HUES64 (cell line): ENCODE measurements around the gene MTHFD2.

ENCODE experiments used
- H3K27ac ChIP-seq: 2 replicates; pipeline ENCODE4 v1.7.0; 2013; ENCODE audit warnings: low read depth, low read length, inconsistent platforms
- H3K27me3 ChIP-seq: 2 replicates; pipeline ENCODE4 v1.6.1; 2013; ENCODE audit warnings: mild to moderate bottlenecking, low read length; ENCODE audit not compliant: insufficient read depth
- H3K36me3 ChIP-seq: 2 replicates; pipeline ENCODE4 v1.6.1; 2013; ENCODE audit warnings: mild to moderate bottlenecking, low read length; ENCODE audit not compliant: insufficient read depth
- H3K4me1 ChIP-seq: 2 replicates; pipeline ENCODE4 v1.6.1; 2013; ENCODE audit warnings: mild to moderate bottlenecking, low read length, moderate library complexity; ENCODE audit not compliant: insufficient read depth
- H3K4me3 ChIP-seq: 2 replicates; pipeline ENCODE4 v1.5.1; 2013; ENCODE audit warnings: mild to moderate bottlenecking, low read length, moderate library complexity
- H3K9ac ChIP-seq: 2 replicates; pipeline ENCODE4 v1.6.1; 2013; ENCODE audit warnings: mild to moderate bottlenecking, low read depth, low read length
- H3K9me3 ChIP-seq: 2 replicates; pipeline ENCODE4 v1.6.1; 2013; ENCODE audit warnings: low read depth, low read length; ENCODE audit not compliant: insufficient read depth
- WGBS: fragments of 150-250, 120-280 bp; methylation state at CpG from one replicate; pipeline ENCODE4 v1.1.7; 2013; ENCODE audit warnings: missing lambda C conversion rate; 5-methylcytosine and 5-hydroxymethylcytosine counted together

MTHFD2 gene

DNA sequence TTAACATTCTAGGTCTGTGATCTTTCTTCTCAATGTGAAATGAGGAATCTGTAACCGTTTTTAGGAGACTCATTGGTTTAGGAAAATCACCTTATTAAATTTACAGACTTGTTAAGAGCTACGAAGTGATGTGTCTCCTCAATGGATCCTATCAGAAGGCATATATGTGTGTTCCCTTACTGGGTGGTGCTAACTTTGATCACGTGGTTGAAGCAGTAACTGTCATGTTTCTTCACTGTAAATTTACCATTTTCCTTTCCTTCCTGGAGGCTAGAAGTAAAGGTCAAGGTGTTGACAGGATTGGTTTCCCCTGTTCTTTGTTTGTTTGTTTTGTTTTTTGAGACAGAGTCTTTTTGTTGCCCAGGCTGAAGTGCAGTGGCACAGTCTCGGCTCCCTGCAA is 1.4 kb upstream of the MTHFD2 start:
- Histone ChIP-seq H3K9me3 (no peaks in the 10 kb centered on the region), H3K27ac (no peak overlapping the region), H3K27me3 (peaks cover 3% of the 10 kb centered on the region; the same call in 1 of the 2 replicates), H3K4me3 (no peak overlapping the region), H3K9ac (no peak overlapping the region), H3K36me3 (peaks cover 15% of the 10 kb centered on the region), H3K4me1 (peaks cover 15% of the 10 kb centered on the region)
- WGBS = 93% methylated on average over 3 of the region's 4 CpGs

DNA sequence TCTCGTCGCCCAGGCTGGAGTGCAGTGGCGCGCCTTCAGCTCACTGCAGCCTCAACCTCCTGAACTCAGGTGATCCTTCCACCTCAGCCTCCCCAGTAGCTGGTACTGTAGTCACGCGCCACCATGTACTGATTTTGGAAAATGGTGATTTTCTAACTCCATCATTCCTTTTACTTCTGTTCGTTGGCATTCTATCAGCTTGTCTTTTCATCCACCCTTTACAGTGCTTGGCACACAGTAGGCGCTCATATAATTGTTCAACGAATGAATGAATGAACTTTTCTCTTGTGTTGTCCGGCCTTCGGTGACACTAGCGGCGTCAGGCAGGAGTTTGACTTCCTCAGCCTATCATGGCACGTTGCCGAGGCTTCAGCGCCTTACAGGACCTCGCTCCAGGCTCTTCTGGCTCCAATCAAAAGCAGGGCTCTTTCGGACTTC is 373 bp upstream of the MTHFD2 start:
- no peaks in the 10 kb centered on the region for H3K9me3 ChIP-seq
- H3K36me3 ChIP-seq = peaks cover 23% of the 10 kb centered on the region
- H3K4me3 ChIP-seq = peak overlapping the region; percentile 75
- peaks cover 11% of the 10 kb centered on the region for H3K4me1 ChIP-seq
- peak overlapping the region; percentile 10; the same call in 1 of the 2 replicates for H3K27ac ChIP-seq
- H3K27me3 ChIP-seq = peaks cover 3% of the 10 kb centered on the region; the same call in 1 of the 2 replicates
- H3K9ac ChIP-seq = no peak overlapping the region
- WGBS = 34% methylated on average over 18 of the region's 18 CpGs

DNA sequence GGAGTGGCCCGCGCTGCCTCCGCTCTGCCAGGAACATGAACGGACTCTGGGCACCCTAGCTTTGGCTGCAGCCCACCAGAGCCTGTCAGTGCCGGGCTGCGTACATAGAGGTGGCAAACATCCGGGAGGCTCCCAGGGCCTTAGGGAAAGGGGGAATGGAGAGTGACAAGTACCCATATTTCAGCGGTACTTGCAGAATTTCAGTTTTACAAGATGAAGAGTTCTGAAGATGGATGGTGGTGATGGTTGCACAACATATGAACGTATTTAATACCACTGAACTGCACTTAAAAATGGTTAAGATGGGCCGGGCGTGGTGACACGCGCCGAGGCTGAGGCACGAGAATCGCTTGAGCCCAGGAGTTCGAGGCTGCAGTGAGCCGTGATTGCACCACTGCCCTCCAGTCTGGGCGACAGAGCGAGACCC is 873 bp downstream of the MTHFD2 start:
- under 1% methylated on average over 18 of the region's 20 CpGs for WGBS
- Histone ChIP-seq H3K27me3 (peaks cover 3% of the 10 kb centered on the region; the same call in 1 of the 2 replicates), H3K9ac (peak overlapping the region; percentile 99), H3K36me3 (peaks cover 34% of the 10 kb centered on the region), H3K4me1 (peaks cover 14% of the 10 kb centered on the region), H3K9me3 (no peaks in the 10 kb centered on the region), H3K4me3 (peak overlapping the region; percentile 75), H3K27ac (peak overlapping the region; percentile 99; the same call in 1 of the 2 replicates)

DNA sequence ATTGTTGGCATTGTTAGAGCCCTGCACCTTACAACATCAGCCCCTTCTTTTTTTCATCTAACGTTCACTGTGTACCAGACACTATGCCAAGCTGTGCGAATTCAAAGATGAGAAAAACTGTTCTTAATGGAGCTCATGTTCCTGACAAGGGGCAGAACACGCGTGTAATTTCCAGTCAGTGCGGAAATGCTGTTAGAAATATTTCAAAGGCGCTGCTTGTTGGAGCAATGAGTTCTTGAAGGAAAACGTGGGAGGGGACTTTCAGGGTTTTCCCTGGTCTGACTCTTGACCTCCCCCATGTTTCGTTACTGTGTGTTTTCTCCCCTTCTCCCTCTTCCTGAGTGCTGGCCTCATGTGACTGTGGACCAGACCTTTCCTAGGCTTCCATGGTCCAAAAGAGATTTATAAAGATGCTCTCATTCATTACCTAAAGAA is 1.5 kb downstream of the MTHFD2 start:
- 11% methylated on average over 8 of the region's 8 CpGs for WGBS
- H3K9me3 ChIP-seq = no peaks in the 10 kb centered on the region
- peak overlapping the region; percentile 16; the same call in 1 of the 2 replicates for H3K27ac ChIP-seq
- H3K27me3 ChIP-seq = peaks cover 3% of the 10 kb centered on the region; the same call in 1 of the 2 replicates
- peaks cover 19% of the 10 kb centered on the region for H3K4me1 ChIP-seq
- H3K9ac ChIP-seq = peak overlapping the region; percentile 99
- peak overlapping the region; percentile 75 for H3K4me3 ChIP-seq
- peaks cover 39% of the 10 kb centered on the region for H3K36me3 ChIP-seq

DNA sequence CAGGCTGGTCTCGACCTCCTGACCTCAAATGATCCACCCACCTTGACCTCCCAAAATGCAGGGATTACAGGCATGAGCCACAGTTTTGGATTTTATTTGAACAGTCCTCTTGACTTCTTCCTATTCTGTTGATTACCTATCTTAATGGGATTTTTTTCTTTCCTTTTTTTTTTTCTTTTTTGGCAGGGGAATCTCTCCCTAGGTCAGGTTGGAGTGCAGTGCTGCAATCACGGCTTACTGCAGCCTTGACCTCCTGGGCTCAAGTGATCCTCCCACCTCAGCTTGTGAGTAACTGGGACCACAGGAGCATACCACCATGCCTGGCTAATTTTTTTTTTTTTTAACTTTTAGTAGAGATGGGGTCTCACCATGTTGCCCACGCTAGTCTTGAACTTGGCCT is 2.8 kb downstream of the MTHFD2 start:
- no peak overlapping the region for H3K9ac ChIP-seq
- peak overlapping the region; percentile 14; the same call in 1 of the 2 replicates for H3K4me3 ChIP-seq
- no peaks in the 10 kb centered on the region for H3K9me3 ChIP-seq
- no peak overlapping the region for H3K27ac ChIP-seq
- WGBS = 88% methylated on average over 3 of the region's 3 CpGs
- H3K27me3 ChIP-seq = peaks cover 3% of the 10 kb centered on the region; the same call in 1 of the 2 replicates
- peaks cover 24% of the 10 kb centered on the region for H3K4me1 ChIP-seq
- peaks cover 52% of the 10 kb centered on the region for H3K36me3 ChIP-seq

DNA sequence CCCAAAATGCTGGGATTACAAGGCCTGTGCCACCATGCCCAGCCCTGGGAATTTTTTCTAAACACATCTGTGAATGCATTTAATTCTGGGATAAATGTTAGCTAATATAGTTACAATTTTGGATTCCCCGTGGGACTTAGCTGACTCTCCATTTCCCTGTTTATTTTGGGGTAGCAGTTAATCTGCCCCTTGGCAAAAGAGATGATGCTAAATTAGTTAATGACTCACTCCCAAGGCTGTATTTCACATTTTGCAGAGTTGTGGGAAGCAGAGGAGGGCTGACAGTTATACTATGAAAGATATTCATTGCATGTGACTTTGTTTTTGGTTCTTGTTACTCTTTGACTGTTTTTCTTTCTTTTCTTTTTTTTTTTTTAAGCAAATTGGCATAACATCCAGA is 3.2 kb downstream of the MTHFD2 start:
- no peaks in the 10 kb centered on the region for H3K9me3 ChIP-seq
- peaks cover 3% of the 10 kb centered on the region; the same call in 1 of the 2 replicates for H3K27me3 ChIP-seq
- H3K9ac ChIP-seq = no peak overlapping the region
- WGBS = 85% methylated on average over 1 of the region's 1 CpG
- H3K4me1 ChIP-seq = peaks cover 26% of the 10 kb centered on the region
- peak overlapping the region; percentile 14; the same call in 1 of the 2 replicates for H3K4me3 ChIP-seq
- H3K27ac ChIP-seq = no peak overlapping the region
- H3K36me3 ChIP-seq = peaks cover 56% of the 10 kb centered on the region

DNA sequence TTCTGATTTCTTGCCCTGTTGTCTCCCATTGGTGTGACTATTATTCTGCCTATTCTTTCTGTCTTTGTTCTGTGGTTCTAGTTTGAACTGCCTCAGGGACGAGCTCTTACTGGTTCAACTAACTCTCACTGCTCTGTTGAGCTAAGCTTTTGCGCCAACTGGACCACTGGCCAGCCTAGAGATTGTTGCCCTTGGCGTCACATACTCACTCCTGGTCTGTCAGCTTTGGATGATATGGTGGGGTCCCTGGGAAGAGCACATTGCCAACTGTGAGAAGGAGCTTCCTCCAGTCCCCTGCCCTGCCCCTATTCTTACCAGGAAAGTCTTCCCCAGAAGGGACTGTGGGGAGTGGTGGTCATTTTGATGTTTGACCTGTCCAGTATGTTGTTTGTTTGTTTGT is 6.0 kb downstream of the MTHFD2 start:
- no peak overlapping the region for H3K4me3 ChIP-seq
- H3K36me3 ChIP-seq = peaks cover 81% of the 10 kb centered on the region
- peaks cover 26% of the 10 kb centered on the region for H3K4me1 ChIP-seq
- no peak overlapping the region for H3K27ac ChIP-seq
- 94% methylated on average over 3 of the region's 3 CpGs for WGBS
- no peak overlapping the region for H3K9ac ChIP-seq
- no peaks in the 10 kb centered on the region for H3K9me3 ChIP-seq
- H3K27me3 ChIP-seq = no peaks in the 10 kb centered on the region

DNA sequence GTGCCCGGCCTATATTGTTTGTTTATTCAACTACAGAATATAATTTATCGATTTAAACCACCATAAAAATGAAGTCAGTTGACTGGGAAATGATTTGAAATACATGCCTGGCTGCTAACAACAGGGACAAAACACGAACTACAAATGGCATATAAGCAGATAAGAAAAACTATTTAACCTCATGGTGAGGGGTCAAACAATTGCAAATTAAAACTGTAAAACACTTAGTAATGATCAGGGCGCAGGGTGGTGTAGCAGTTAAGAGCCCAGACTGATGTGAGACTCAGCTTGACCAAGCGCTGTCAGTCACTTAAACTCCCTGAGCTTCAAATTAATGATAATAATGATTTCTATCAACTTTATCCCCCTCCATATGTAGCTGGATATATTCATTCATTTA is 6.7 kb downstream of the MTHFD2 start:
- 71% methylated on average over 3 of the region's 5 CpGs for WGBS
- no peak overlapping the region for H3K9ac ChIP-seq

DNA sequence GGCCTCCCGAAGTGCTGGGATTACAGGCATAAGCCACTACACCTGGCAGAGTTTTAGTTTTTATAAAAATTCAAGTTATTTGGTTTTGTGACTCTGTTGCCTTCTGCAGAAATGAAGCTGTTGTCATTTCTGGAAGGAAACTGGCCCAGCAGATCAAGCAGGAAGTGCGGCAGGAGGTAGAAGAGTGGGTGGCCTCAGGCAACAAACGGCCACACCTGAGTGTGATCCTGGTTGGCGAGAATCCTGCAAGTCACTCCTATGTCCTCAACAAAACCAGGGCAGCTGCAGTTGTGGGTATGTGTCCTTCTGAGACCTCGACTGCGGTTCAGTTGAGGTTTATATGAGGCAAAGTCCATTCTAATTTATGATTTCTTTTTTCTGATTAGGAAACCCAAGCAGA is 7.2 kb downstream of the MTHFD2 start:
- WGBS = 89% methylated on average over 6 of the region's 6 CpGs
- H3K4me1 ChIP-seq = peaks cover 18% of the 10 kb centered on the region
- H3K36me3 ChIP-seq = peaks cover 88% of the 10 kb centered on the region
- no peaks in the 10 kb centered on the region for H3K9me3 ChIP-seq
- no peak overlapping the region for H3K9ac ChIP-seq
- H3K4me3 ChIP-seq = no peak overlapping the region
- H3K27me3 ChIP-seq = no peaks in the 10 kb centered on the region
- H3K27ac ChIP-seq = no peak overlapping the region; the same call in 1 of the 2 replicates

More for the DNA sequence above, 6.7 kb downstream of the MTHFD2 start:
- peaks cover 87% of the 10 kb centered on the region for H3K36me3 ChIP-seq
- H3K27me3 ChIP-seq = no peaks in the 10 kb centered on the region
- H3K4me1 ChIP-seq = peaks cover 23% of the 10 kb centered on the region
- H3K27ac ChIP-seq = no peak overlapping the region
- H3K9me3 ChIP-seq = no peaks in the 10 kb centered on the region
- no peak overlapping the region for H3K4me3 ChIP-seq

DNA sequence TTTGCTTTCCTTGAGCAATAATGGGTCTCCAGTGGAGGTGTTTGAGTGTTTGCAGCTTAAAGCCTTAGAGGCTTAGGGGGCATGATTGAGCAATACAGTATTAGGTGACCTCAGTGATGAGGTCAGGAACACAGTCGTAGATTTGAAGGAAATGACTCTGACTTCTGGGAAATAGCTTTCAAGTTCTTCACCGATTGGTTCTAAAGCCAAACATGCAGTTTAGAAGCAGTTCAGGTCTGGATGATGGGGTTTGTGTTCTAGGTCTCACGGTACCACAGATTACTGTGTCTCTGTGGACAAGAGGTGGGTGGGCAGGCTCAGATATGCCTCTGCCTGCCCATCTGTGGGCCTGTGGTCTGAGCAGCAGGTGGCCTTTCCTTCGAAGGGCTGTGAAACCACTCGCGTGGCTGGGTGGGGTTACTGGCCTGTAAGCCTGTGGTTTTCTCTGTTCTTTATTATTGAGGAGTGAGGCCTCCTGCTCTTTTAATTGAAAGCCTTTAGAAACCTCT is 7.8 kb downstream of the MTHFD2 start:
- peaks cover 92% of the 10 kb centered on the region for H3K36me3 ChIP-seq
- 86% methylated on average over 6 of the region's 6 CpGs for WGBS
- H3K9me3 ChIP-seq = no peaks in the 10 kb centered on the region
- H3K27ac ChIP-seq = no peak overlapping the region
- peaks cover 15% of the 10 kb centered on the region for H3K4me1 ChIP-seq
- no peaks in the 10 kb centered on the region for H3K27me3 ChIP-seq
- no peak overlapping the region for H3K4me3 ChIP-seq
- H3K9ac ChIP-seq = no peak overlapping the region; the same call in 1 of the 2 replicates

DNA sequence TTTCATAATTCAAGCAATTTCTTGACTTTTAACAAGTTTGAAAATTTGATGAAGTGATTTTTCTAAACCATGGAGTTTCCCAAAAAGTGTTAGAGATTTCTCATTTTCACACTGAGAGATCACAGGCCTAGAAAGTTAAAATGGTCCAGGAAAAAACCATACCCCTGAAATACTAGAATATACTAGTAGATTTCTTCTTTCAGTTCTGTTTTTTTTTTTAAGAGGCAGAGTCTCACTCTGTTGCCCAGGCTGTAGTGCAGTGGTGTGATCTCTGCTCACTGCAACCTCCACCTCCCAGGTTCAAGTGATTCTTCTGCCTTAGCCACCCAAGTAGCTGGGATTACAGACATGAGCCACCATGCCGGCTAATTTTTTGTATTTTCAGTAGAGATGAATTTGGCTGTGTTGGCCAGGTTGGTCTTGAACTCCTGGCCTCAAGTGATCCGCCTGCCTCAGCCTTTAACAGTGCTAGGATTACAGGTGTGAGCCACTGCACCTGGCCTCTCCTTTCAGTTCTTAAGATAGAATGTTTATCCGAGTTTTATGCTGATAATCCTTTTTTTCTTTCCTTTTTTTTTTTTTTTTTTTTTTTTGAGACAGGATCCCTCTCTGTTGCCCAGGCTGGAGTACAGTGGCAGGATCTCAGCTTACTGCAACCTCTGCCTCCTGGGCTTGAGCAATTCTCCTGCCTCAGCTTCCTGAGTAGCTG is 14.4 kb downstream of the MTHFD2 start:
- H3K4me1 ChIP-seq = no peaks in the 10 kb centered on the region
- H3K36me3 ChIP-seq = peaks cover 96% of the 10 kb centered on the region
- no peak overlapping the region for H3K27ac ChIP-seq
- H3K9me3 ChIP-seq = no peaks in the 10 kb centered on the region
- no peak overlapping the region for H3K9ac ChIP-seq
- WGBS = 94% methylated on average over 3 of the region's 3 CpGs
- H3K4me3 ChIP-seq = no peak overlapping the region
- no peaks in the 10 kb centered on the region for H3K27me3 ChIP-seq
